GM18499 (cell line): ENCODE results near the gene BACH1.
"Not testable (repeated sequence)": the region's sequence is repeated elsewhere in the genome, so short reads cannot be mapped to it uniquely, and the experiment has no call there.

Experiments used
- ATAC-seq: cut with Tn5 transposase; IDR thresholded peaks from one replicate; pipeline ENCODE4 v1.9.1; 2021; ENCODE audit warnings: moderate number of reproducible peaks; ENCODE audit not compliant: insufficient read depth, unreplicated experiment

BACH1 gene

DNA sequence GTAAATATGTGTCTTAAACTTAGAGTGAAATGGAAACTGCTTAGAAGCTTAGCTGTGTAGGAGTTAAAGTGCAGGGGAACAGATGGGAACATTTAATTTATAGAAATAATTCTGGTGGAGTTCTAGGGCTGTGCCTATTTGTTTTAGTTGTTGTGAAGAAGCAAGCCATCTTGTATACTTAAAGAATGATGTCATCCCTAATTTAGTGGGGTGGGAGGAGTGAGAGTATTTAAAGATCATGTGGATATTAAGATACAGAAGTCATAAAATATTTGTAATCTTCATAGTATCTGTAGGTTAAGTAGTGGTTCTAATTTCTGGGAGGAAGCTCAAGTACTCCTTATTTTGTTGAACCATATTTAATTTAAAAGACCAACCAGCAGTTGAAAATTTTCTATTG, 41.5 kb downstream of the BACH1 start:
- ATAC-seq = no peak

DNA sequence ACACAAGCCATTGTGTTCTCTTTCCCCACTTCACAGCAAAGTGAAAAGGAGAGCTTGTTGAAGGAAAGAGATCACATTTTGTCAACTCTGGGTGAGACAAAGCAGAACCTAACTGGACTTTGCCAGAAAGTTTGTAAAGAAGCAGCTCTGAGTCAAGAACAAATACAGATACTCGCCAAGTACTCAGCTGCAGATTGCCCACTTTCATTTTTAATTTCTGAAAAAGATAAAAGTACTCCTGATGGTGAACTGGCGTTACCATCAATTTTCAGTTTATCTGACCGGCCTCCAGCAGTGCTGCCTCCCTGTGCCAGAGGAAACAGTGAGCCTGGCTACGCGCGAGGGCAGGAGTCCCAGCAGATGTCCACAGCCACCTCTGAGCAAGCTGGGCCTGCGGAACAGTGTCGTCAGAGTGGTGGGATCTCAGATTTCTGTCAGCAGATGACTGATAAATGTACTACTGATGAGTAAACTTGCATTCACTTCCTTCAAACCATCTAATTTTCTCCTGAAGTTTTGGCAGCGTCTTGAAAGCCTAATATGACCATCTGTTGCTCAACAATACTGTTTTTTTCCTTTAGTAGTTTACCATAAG, 43.7 kb downstream of the BACH1 start:
- ATAC-seq = peak; percentile 45

DNA sequence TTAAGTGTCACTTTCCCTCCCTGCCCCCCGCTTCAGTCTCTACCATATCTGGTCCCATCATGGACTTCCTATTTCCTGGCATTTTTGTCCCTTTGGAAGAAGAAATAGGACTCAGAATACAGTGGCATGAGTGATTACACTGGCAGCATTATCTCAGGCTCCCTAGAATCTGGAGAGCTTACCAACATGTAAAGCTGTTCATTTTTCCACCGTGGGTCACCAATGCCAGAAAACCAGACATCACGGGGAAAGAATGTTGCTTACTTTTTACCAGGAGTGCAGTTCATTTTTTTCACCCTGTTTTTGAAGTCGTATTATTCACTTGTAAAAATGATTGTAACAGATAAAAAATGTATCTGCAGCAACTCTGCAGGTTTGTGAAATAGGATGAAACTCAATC, 44.8 kb downstream of the BACH1 start:
- no peak for ATAC-seq

DNA sequence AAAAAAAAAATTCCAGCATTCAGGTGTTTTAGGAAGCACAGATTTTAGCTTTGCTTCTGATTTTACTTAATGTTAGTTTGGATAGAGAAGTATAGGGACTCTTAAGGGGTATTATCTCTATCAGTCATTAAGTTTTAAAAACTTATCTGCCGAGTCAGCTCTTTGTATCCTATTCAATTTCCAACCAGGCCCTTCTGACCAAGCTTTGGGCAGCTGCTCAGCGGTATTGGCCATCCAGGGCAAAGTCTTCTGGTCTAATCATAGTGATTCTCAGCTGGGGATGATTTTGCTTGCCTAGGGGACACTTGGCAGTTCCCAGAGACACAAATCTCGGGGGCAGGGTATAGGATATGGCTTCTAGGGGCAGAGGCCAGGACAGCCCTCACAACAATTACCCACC, 47.6 kb downstream of the BACH1 start:
- ATAC-seq = no peak

DNA sequence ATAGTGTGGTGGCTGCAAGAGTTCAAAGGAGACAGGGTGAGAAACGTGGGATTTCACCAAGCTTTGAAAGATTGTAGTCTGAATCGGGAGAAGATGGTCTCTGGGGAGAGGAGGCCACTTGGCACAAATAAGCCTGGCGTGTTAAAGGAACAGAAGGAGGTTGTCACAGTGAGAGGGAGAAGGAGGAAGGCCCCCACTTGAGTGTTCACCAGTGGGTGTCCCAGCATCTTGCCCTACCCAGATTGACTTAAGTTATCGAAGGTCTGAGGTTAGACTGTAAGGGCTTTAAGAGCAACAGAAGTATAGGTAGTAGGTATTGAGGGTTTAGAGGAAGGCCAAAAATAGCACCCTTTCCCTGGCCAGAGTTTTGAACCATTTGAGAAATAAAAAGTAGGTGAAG, 48.0 kb downstream of the BACH1 start:
- no peak for ATAC-seq

DNA sequence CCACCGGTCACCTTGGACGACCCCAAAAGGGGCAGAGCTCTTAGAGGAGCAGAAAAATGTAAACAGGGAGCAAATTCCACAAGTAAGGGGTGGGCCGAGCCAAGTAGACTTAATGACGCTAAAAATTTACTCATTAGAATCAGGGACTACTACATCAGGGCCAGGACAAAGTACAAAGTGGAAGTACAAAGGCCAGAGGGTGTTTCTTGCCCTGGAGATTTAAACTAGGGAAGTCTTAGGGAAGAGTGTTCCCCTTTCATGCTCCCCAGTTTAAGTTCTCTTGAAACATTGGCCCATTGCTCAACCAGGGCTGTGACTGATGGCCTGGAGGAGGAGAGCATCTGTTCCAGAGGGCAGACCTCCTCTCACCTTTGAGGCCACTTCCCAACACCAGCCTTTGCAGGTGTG, 48.6 kb downstream of the BACH1 start:
- ATAC-seq = no peak

DNA sequence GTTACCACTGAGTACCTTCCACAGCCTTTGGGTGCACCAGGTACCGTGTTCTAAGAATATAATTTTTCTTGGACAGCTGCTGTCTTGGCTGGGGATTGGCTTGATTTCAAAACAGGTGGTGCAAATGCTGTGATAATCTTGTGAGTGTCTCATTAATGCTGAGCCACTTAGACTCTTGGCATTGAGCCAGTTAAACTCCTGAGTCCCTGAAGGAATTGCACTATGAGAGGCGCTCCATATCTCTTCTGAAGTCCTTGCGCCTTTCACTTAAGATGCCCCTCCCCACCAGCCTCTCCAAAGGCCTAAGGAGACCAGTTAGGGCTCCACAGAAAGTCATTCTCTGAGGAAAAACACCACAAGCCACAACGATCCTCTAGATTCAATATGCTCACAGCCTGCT, 51.0 kb downstream of the BACH1 start:
- ATAC-seq = no peak

DNA sequence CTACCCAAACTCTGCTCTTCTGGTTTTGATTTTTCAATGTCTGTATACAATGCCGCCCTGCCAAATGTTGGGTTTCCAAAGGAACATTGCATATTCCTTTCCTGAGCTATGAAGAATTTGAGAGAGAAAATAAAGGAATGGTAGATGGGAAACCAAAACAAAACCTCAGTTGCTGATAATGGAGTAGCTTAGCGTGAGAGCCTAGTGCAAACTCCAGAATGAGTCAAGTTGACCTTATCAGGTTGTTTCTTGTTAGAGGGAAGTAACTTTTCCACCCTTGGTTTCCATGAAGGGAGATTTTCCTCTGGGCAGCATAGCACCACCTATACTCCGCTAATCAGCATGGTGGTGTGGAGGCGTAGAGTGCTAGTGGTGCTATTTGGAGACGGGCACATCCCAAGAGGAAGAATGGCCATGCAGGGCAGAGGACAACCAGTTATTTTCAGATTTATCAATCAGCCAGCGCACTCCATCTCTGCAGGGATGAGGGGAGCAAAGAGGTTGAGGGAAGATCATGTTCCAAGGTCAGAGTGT, 51.6 kb downstream of the BACH1 start:
- ATAC-seq = no peak

DNA sequence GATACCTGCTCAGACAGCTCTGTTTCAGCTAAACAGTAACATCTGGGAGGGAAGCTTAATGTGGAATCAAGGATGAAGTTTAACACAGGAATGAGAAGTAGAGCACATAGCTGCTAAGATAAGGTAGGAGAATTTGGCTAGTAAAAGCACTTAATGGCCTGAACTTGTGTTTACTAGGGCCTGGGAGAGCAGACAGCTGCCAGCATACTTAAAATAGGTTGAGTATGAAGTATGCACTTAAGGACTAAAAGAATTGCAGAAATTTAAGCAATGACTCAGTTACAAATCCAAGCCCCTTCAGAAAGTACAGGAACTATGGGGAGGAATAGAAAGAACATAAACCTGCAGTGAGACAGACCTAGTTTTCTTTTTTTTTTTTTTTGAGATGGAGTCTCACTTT, 53.0 kb downstream of the BACH1 start:
- ATAC-seq = no peak

DNA sequence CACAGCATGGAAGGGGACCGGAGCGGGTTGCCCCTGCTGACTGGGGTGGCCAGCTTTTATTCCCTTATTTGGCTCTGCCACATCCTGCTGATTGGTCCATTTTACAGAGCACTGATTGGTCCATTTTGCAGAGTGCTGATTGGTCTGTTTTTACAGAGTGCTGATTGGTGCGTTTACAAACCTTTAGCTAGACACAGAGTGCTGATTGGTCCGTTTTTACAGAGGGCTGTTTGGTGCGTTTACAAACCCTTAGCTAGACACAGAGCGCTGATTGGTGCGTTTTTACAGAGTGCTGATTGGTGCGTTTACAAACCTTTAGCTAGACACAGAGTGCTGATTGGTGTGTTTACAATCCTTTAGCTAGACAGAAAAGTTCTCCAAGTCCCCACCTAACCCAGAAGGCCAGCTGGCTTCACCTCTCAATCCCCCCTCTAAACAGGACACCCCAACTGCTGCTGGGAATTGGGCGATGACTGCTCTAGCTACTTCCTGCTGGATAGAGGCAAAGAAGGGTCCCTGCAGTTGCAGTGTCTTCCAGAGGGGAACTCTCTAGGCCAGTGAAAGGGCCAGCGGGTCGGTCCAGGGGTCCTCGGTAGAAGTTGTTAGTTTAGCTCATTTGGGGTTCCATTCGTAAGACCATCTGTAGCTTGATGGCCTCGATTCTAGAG, 56.5 kb downstream of the BACH1 start:
- not testable (repeated sequence) for ATAC-seq

DNA sequence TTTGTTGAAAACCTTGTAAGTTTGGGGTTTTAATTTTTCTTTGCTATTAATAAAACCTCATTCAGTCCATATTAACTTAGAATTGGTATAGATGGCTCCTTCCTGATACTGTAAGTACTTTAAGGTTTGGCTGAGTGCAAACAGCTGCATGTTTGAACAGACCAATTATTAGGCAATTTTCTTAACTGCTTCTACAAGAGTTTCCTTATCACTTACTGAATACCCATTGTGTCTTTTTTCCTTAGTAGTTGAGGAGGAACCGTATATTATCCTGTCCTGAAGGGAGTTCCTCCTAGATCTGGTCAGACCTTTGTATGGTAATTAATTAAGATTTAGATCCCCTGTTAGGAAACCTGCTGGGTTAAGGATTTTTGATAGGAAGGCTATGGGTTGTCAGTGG, 57.6 kb downstream of the BACH1 start:
- not testable (repeated sequence) for ATAC-seq

DNA sequence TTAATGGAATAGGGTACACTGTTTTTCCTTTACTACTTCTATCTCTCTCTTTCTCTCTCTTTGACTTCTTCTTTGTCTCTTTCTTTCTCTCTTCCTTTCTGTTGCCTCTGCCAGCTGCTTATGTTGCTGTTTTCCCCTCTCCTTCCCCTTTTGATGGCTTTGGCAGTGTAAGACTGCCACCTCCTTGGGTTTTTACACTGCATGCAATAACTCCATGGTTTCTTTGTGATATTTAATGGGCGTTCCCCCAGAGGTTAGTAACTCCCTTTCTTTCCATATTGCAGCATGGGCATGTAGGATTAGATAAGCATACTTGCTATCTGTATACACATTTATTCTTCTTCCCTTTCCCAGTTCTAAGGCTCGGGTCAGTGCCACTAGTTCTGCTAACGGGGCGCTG, 58.1 kb downstream of the BACH1 start:
- not testable (repeated sequence) for ATAC-seq

DNA sequence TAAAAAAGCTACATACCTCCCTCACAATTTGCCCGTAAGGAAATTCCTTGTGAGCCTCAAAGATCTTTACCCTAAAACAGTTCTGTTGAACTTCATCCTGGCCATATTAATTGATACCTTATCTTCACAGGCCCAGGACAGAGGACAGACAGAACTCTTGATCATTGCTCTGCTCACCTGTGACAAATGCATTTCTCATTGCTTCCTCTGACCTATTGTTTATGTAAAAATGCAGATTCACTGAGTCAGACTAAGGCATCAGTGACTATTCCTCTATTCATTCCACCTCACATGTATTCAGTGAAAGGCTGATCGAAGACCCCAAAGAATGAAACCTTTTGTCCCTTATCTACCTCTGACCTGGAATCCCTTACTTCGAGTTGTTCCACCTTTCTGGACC, 61.0 kb downstream of the BACH1 start:
- no peak for ATAC-seq

DNA sequence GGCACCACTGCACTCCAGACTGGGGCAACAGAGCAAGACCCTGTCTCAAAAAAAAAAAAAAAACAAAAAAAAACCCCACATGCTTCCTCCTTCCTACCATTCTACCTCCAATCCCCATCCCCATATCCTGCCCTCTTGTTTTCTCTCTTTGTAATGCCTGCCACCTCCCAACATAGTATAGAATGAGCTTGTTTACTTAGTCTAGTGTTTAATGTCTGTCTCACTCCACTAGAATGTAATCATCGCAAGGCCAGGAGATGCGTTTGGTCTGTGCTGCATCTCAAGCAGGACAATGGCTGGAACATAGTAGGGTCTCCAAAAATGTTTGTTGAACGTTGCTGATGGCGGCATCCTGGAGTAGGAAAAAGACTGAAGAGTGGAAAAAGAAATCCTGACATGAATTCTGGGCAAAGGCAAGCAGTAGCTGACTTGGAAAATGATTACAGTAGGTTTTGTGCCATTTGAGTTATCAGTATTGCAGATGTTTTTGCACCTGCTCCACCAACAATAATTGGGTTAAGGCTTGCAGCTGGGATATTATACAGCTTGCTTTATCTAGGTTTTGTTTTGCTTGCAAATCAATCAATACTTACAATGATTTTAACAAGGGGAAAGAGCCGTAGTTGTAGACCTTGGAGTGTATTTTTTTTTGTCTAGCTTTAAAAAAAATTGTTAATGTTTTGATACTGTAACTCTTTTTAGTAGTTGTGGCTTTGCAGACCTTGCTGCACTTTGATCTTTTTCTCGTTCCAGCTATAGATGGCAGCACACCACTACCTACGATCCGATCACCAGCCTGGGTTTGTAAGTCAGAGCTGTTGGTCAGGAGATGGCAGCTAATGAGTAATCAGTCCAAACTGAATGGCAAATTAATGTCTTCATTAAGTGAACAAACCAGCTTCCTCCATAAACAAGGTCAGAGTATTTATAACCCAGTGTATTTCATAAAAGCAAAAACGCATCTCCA, 62.4 kb downstream of the BACH1 start:
- no peak for ATAC-seq

DNA sequence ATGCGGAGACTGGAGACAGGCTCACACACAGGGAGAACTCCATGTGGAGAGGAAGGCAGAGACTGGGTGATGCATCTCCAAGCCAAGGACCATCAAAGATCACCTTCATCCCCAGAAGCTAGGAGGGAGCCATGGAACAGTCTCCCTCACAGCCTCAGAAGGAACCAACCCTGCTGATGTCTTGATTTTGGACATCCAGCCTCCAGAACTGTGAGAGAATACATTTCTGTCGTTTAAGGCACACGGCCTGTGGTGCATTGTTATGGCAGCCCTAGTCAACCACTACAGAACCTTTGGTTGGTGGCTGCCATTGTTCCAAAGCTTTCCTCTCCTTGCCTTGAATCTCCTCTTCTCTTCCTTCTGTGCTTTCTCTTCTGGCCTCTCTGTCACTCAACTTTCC, 64.0 kb downstream of the BACH1 start:
- ATAC-seq = no peak

DNA sequence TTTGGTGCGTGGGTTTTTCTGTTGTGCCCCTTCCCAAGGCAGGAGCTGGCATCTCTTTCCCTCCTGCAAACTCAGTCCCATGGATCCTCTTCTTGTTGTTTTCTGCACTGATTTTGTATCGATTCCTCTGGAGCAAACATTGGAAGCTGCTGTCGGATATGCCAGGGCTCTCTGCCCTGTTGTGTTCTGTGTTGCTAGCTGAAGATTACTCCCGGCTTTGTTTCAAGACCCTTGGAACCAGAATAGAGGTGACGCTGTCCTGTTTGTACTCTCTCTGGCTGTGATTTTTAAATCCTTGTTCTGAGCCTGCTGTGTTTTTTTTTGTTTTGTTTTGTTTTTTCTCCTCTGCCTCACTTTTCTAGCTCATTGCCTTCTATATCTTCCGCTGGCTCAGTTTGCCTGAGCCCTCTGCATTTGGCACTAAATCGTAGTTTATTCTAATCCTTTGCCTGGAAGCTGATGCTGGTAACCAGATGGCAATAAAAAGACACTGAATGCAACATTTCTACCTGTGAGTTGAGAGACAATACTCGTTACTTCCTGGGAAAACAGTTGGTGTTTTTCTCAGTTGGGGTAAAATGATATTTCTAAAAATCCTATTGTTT, 67.0 kb downstream of the BACH1 start:
- no peak for ATAC-seq

DNA sequence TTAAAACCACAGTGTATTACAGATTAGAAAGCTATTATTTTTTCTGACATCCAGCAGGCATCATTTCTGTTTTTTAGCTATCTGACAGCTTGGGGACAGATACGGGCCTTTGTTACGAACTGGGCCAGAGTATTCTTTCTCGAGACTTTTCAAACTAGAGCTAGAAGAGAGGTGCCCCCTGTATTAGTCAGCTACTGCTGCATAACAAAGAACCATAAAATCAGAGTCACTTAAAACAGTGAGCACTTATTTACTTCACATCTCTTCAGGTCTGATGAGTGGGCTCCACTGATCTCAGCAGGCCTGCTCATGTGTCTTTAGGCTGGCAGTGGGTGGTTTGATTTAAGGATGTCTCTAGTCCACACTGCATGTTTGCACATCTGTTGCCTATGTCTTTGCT, 67.8 kb downstream of the BACH1 start:
- ATAC-seq = no peak

DNA sequence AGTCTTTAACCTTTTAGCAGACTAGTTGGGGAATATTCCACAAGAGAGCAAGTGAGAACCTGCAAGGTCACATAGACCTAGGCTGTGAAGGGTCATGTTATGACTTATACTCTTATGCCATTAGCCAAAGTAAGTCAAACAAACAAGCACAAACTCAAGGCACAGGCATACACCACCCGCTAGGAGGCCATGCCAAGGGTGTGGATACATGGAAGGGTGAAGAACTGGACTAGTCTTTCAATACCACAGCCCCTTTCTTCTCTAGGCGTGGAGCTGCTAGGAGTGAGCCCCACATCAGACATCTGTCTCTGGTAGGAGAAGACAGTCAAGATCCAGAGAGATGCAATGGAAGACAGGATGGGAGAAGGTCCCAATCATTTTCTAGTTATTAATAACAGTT, 68.6 kb downstream of the BACH1 start:
- ATAC-seq = no peak

DNA sequence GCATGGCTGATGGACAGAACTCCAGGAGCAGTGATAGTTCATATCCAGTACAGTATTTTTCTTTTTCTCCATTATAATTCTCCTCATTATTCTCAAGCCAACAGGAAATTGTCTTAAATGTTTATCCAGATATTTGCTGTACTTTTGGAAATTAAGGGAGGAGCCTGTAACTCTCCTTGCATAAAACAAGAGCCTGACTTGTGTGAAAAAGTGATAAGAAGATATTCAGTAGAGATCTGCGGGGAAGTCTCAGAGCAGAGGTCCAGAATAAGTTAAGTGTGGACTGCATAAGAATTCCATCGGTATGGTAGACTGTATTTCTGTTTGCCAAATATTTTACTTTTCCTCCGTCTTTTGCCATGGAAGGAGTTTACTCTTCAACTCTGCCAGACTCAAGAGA, 70.2 kb downstream of the BACH1 start:
- ATAC-seq = no peak

DNA sequence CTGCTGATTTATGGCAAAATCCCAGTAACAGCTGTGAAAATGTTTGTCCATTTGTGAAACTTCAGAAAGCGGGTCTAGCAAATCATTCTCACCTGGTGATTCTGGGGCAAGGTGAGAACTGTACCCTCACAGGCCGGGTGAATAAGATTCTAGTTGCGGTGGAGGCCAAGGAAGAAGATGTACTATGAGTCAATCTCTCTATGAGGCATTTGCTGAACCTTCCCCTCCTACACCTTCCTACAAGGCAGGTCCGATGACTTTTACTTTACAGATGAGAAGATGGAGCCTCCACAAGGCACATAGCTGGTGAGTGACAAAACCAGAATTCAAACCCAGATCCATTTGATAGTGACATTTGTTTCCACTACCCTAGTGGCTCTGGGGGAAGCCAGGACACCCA, 72.7 kb downstream of the BACH1 start:
- no peak for ATAC-seq
